GM08714 (cell line): ENCODE measurements around the gene GBX1.

Experiments used
- H3K4me3 ChIP-seq: fragments of 200-500 bp; sonication (Bioruptor generic); 2 replicates; pipeline ENCODE4 v1.5.1; 2014; ENCODE audit warnings: mild to moderate bottlenecking, low read length, inconsistent platforms
- ZNF274 ChIP-seq: IDR thresholded peaks from 2 replicates; pipeline ENCODE4 v1.6.1; 2012; ENCODE audit warnings: mild to moderate bottlenecking, low read depth, low read length

The GBX1 gene

DNA sequence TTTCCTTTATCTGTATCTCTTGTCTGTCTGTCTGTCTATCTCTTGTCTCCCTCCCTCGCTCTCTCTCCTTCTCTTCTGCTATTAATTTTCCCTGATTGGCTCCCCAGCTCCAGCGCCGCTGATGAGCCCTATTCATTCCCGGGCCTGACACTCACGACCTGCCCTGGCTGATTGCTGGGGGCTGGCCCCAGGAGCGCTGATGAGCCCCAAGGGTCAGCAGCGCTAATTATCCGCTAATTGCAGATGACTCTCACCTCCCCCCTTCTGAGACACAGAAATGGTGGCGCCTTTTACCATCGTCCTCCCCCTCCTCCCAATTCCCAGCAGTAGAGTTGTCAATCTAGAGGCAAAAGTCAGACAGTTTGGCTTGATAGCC lies 1.3 kb upstream of the GBX1 start:
- no peak for TF ChIP-seq ZNF274
- H3K4me3 ChIP-seq: no peak overlapping the region

DNA sequence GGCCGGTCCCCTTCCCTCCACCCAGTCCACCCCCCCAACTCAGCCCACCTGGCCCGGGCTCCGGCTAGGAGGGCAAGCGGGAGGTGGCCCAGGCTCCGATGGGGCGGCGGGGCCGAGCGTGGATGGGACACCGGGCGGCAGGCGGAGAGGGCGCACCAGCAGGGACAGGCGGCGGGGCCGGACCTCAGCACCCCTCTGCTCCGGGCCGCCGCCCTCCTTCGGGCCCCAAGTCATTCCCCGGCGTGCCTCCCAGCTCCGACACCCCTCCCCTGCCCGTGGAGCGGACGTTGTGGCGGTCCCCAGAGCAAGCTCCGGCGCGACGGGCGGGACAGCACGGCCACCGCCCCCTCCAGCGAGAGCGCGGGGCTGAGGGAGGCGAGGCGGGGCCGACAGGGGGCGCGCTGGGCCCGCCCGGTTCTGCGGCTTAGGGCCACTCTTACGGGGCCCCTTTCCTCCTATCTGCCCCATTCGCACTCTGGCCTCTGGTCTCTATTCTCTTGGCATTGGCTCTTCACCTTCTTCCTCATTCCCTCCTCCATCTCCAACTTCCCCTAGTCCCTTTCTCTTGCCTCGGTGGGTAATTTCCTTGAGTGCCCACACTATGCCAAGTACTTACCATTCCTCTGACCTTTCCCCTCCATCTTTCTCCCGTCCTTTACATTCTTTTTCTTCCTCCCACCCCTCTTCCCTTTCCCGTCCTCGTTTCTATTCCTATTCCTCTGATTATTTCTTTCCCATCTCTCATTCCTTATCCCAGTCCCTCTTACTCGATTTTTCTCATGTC lies 701 bp upstream of the GBX1 start:
- no peak for TF ChIP-seq ZNF274
- peak overlapping the region; percentile 37 for H3K4me3 ChIP-seq

DNA sequence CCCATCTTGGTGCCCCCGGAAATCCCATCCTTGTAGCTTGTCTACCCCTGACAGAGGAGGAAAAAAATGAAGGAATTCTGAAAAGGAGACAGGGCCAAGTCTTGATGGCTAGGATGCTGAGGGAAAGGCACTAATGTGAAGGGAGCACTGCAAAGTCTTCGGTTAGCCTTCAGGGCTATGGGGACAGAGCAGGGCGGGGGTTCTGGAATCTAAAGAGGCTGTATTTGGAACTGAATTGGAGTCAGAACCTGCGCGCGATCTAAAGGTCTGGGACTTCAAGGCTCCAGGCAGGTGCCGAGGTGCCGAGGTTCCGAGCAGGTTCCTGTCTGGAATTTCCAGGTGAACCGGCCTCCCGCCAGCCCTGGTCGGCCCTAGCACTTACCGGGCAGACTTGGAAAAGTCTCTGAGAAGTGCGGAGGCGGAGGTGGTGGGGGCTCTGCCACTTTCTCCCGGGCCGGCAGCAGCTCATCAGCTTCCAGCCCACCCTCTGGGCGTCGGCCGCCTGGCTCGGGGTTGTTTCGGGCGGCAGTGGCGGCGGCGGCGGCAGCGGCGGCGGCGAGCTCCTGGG lies 781 bp downstream of the GBX1 start:
- no peak overlapping the region; the same call in 1 of the 2 replicates for H3K4me3 ChIP-seq
- no peak for TF ChIP-seq ZNF274

DNA sequence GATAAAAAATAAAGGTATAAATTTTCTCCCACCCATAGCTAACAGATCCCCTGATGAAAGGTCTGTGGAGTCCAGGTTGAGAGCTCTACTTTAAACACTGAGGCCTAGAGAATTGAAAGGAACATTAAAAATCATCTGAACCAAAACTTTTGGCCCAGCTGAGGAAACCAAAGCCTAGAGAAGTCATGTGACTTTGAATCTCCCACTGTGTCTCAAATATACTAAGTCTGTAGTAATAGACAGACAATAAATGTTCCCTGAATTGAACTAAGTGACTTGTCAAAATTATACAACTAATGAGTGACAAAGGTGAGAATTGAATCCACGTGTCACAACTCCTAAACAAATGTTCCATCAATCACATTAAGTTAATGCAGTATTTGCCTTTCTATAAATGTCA lies 5.7 kb downstream of the GBX1 start:
- no peak overlapping the region for H3K4me3 ChIP-seq
- TF ChIP-seq ZNF274: no peak

DNA sequence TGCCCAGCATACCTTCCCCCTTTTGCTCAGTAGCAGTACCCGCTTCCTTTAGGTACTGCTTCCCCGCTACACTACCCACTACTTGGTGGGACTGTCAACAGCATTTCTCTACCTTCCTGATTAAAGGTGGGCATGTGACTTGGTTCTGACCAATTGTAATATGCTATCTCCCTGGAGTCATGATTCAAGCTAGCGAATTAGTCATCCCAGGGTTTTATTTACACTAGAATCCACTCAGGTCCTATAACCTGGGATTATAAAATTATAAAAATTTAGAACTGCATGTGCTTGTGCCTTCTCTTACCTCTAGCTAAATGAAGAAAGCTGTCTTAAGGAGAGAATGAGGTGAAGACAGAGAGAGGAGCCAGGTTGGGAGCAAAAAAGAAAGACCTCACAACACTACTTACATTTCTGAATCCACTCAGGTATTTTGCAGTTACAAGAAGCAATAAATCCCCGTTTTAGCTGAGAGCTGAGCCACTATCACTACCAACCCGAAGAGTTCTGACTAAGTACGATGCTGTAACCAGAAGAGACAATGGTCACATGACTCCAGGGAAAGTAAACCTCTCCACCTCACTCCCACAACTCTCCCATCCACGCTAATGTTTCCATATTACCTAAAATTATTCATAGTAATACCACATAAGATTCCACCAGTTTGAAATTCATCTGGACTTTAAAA lies 9.7 kb downstream of the GBX1 start:
- no peak overlapping the region for H3K4me3 ChIP-seq
- no peak for TF ChIP-seq ZNF274

DNA sequence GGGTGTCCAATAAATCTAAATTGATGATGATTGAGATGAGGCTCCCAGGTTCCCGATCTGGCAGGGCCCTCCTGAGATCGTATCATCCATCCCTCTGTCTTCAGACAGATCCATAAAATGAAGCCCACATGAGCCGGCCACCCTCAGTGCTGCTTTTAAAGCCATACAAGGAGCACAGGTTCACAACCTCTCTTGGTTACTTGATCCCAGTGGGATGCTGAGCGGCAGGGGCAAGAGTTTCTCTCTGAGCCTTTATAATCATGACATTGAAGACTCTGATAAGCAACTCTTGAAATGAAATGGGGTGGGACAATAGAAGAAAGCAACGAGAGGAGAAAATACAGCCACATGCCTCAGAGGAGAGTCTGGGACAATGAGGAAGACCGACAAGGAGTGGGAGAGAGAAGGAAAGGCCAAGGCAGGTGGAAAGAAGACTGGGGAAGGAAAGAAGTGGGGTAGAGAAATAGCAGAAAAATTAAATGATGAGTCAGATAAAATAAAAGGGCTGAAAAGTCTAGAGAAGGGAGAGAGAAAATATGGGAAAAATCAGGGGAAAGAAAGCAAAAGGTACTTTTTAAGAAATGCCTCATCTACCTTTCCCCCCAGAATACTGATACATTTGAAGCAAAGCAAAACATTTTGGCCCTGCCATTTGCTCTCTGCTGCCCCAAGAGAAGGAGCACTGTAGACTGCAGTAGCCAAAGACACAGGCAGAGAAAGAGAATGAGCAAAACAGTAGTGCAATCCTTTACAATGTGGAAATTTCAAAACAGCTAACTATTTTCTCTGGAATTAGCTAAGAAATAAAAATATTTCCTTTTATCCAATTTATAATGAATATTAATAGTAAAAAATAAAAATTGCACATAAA lies 14.6 kb downstream of the GBX1 start:
- TF ChIP-seq ZNF274: no peak
- H3K4me3 ChIP-seq: no peak overlapping the region

DNA sequence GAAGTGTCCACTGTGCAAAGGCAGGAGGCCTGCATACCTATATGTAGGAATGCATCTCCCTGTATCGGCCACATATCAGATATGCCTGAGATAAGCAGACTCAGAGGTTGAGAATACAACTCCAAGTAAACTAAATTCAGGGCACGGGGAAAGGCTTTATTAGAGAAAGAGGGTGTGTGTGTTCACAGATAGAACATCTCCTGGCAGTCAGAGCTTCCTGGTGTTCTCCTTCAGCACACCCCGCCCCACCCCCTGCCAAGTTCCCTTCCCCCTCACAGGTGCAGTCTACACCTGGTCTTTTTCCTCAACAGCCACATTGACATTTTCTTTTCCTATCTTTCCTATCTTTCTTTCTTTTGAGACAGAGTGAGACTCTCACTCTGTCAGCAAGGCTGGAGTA lies 17.1 kb downstream of the GBX1 start:
- H3K4me3 ChIP-seq: no peak overlapping the region
- no peak for TF ChIP-seq ZNF274

DNA sequence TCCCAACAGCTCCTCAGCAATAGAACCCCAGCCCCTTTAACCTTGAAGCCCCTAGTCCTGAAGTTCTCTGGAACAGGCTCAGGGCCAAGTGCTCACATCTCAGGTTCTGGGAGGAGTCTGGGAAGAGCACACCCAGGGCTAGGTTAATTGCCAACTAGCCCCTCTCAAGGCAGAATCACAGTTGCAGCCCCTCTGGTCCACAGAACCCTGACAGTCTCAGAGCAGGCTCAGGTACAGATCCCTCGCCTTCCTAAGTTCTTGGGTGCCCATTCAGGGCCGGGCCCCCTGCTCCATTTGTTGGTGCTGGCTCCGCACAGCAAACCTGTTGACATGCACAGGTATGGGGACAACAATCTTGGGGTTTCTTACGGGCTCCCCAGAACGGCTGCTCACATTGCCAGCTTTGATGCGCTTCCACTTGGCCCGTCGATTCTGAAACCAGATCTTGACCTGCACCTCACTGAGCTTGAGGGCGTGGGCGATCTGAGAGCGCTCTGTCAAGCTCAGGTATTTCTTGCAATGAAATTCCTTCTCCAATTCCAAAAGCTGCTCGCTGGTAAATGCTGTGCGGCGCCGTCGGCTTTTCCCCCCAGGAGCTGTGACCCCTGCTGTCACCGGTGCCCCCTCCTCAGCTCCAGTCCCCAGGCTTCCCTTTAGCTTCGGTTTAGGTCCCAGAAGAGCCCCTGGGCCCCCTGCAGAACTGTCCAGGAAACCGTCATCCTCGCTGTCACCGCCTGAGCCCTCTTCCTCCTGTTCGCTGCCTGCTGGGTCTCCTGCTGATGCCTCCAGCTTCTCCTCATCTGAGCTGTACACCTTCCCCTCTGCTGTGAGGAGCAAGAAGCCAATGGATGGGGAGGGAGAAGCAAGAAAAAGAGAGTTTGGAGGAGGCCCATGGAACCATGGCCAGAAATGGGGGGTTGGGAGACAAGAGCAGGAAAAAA lies 18.9 kb downstream of the GBX1 start:
- H3K4me3 ChIP-seq: no peak overlapping the region

DNA sequence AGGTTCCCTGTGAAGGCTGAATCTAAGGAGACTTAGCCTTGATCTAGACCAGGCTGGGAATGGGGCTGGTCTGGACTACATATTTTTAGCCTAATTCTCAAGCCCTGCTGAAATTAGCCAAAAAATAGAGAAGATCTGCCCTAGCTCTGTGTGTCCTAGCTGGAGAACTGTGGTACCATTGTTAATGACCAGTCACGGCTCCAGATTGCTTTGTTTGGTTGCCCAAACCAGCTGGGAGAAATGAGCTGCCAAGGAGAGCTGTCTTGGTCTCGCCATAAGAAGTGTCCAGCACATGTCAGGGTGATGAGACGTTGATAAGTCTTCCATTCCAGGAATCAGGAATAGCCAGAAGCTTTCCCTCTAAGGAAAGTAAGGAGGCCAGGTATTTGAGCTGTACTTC lies 20.7 kb downstream of the GBX1 start:
- H3K4me3 ChIP-seq: no peak overlapping the region
- TF ChIP-seq ZNF274: no peak

More for the DNA sequence above, 18.9 kb downstream of the GBX1 start:
- no peak for TF ChIP-seq ZNF274

DNA sequence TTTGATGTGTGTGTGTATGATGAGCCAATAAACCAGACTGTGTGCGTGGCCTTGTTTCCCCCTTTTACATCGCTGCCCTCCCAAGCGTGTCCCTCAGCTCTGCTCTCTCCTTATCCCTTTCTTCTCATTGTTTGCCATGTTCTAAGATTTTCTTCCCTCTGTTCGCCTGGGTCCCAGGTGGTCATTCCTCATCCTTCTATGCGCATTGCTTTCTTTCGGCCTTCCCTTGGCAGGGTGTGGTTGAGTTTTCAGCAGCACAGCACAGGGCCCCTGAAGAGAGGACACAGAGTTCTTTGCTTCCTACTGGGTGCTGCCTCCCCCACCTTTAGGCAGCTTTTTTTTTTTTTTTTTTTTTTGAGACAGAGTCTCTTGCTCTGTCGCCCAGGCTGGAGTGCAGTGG lies 23.1 kb downstream of the GBX1 start:
- no peak overlapping the region for H3K4me3 ChIP-seq
- TF ChIP-seq ZNF274: no peak

DNA sequence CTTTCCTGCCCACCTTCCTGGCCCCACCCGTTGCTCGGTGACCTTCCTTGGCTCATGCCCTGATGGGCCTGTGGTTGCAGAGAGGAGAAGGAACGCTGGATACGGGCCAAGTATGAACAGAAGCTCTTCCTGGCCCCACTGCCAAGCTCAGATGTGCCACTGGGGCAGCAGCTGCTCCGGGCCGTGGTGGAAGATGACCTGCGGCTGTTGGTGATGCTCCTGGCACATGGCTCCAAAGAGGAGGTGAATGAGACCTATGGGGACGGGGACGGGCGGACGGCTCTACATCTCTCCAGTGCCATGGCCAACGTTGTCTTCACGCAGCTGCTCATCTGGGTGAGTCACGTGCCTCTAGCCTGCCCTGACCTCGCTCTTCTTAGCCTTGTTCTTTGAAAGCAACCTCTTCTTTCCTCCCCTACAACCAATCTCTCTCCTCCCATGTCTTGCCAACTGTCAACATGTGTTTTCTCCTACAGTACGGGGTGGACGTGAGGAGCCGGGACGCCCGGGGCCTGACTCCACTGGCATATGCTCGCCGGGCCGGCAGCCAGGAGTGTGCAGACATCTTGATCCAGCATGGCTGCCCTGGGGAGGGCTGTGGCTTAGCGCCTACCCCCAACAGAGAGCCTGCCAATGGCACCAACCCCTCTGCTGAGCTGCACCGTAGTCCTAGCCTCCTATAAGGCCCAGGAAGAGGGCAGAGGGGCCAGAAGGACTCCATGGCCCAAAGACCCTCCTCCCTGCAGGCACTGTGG lies 24.1 kb downstream of the GBX1 start:
- no peak overlapping the region for H3K4me3 ChIP-seq
- TF ChIP-seq ZNF274: no peak

DNA sequence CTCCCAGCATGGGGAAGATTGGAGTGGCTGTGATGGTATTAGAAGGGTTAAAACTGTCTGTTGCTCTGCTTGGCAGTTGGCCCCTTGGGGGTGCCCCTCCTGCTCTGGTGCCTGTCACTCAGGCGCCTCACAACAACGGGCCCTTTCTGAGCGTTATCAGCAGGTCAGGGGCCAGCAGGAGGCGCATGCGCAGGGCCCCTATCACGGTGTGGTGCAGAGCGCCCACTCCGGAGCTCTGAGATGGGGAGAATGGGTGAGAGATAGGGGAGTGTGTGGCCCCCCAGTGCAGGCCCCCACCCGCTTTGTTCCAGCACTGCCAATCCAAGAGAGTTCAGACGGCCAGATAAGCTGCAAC lies 24.8 kb downstream of the GBX1 start:
- no peak for TF ChIP-seq ZNF274
- H3K4me3 ChIP-seq: no peak overlapping the region
